Omental fat pad (tissue), 4 donors: Measurements from ENCODE around the gene KCNIP4. TPM values are rescaled to one million over a fixed set of nuclear protein-coding genes. Genes with fewer than 3 reads are reported as not detected.

Source experiments
- ATAC-seq: fragments of 150-250 bp; one replicate; pipeline ENCODE4 v1.9.1; 2016; ENCODE audit warnings: mild to moderate bottlenecking, moderate library complexity; ENCODE audit not compliant: low FRiP score
- DNase-seq: peaks from one replicate; pipeline ENCODE4 v3.0.0-alpha.2; 2019; ENCODE audit warnings: low spot score
- CTCF ChIP-seq, 3 donors: fragments of 450-650 bp; IDR thresholded peaks; one replicate each; pipeline ENCODE4 v1.5.1; 2016 to 2017; ENCODE audit warnings: antibody characterized with exemption in 3 of 3, mild to moderate bottlenecking in 3 of 3, moderate library complexity in 2 of 3
- total RNA-seq, 4 donors: library from RNA; depleted of rRNA; stranded (reverse); fragments of >200 nt; gene quantifications; one replicate each; pipeline ENCODE4 v1.1.0, GENCODE V29; 2016

KCNIP4 gene
- total RNA-seq, 4 donors from 2014 or later = 0.37 TPM; not detected in 3

GRCh38 chr4:21954916-21955315, 6.3 kb upstream of the KCNIP4 start:
- no peak for ATAC-seq
- TF ChIP-seq CTCF (IDR thresholded peaks at IDR 0.05) = no peak
- DNase-seq = no peak

- no peak for ATAC-seq
- no peak for TF ChIP-seq CTCF (IDR thresholded peaks at IDR 0.05)
- no peak for DNase-seq
Observed at GRCh38 chr4:21953653-21954052, 5.1 kb upstream of the KCNIP4 start.

GRCh38 chr4:21952549-21952948, 4.0 kb upstream of the KCNIP4 start:
- DNase-seq = no peak
- TF ChIP-seq CTCF (IDR thresholded peaks at IDR 0.05) = no peak
- no peak for ATAC-seq

GRCh38 chr4:21949073-21949457, 493 bp upstream of the KCNIP4 start:
- DNase-seq (no peak), ATAC-seq (no peak)
- TF ChIP-seq CTCF (IDR thresholded peaks at IDR 0.05) = no peak

DNA sequence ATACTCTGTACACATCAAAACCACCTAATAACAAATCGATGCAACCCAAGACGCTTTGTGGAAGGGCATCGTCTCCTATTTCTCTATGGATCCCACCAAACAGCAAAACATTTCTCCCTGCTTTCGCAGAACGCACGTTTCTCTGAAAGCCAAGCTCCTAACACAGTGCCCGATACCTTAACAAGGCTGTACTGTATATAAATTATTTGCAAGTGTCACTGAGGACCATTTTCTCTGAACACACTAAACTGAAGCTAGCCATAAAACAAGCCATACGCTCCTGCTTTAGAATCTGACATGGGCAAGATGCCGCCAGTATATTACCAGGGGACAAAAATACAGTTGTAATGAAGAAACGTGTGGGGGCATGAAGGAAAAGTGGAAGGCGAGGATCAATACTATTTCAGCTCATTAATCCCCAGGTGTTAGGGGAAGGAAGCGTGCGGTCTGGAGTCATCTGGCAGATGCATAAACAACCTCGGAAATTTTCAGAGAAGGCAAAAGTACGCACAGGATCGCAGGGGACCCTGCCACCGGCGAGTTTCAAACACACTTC, 703 bp downstream of the KCNIP4 start:
- DNase-seq = no peak
- TF ChIP-seq CTCF (IDR thresholded peaks at IDR 0.05) = no peak
- ATAC-seq = no peak

- TF ChIP-seq CTCF (IDR thresholded peaks at IDR 0.05) = no peak
- no peak for DNase-seq
- ATAC-seq = no peak
Observed at GRCh38 chr4:21946858-21947257, 1.7 kb downstream of the KCNIP4 start.

DNA sequence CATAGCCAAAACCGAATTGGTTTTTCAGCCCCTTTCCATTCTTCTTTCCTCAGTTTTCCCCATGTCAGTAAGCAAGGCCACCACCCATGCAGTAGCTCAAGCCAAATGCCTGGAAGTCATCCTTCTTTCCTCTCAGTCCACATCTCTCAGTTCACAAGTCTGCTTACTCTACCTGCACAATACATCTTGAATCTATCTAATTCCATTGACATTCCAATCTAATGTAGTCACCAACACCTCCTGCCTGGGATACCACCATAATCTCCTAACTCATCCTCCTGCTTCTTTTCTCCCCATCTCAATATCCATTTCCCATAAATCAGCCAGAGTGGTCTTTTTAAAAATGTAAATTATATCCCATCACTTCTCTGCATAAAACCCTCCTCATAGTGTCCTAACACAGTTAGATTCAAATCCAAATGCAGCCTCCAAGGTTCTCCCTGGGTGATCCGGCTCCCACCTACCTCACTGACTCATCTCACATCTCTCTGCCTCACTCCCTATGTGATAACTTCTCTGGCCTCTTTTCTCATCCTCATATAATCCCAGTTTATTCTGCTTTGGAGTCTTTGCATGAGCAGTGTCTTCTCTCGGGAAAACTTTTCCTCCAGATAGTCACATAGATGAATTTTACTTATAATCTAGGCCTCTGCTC, 26.9 kb downstream of the KCNIP4 start:
- no peak for DNase-seq
- TF ChIP-seq CTCF (IDR thresholded peaks at IDR 0.05) = no peak
- ATAC-seq = no peak
